ENCODE measurements around the gene PC. TPM values are rescaled to one million over a fixed set of nuclear protein-coding genes. Genes with fewer than 3 reads are reported as not detected.

PC gene
- total RNA-seq, 1 donor from 2014 or later = 47.4 TPM

GRCh38 chr11:66823700-66824099 is 134.5 kb downstream of the PC start:
- Mint-ChIP-seq H3K27me3 (ENCODE audit: unreplicated experiment) (no peaks in the 10 kb centered on the region), H3K4me1 (ENCODE audit: low read depth, unreplicated experiment) (no peaks in the 10 kb centered on the region), H3K4me3 (ENCODE audit: unreplicated experiment) (no peak overlapping the region), H3K36me3 (ENCODE audit: unreplicated experiment) (no peaks in the 10 kb centered on the region), H3K27ac (ENCODE audit: unreplicated experiment) (no peak overlapping the region), H3K9me3 (ENCODE audit: unreplicated experiment) (no peaks in the 10 kb centered on the region)
- TF ChIP-seq CTCF (IDR thresholded peaks at IDR 0.05; ENCODE audit: partially characterized antibody, unreplicated experiment) = no peak
- DNase-seq = no peak

GRCh38 chr11:66820901-66821300 is 137.3 kb downstream of the PC start:
- Mint-ChIP-seq H3K27me3 (ENCODE audit: unreplicated experiment) (no peaks in the 10 kb centered on the region), H3K9me3 (ENCODE audit: unreplicated experiment) (no peaks in the 10 kb centered on the region), H3K4me1 (ENCODE audit: low read depth, unreplicated experiment) (peaks cover 1% of the 10 kb centered on the region), H3K36me3 (ENCODE audit: unreplicated experiment) (no peaks in the 10 kb centered on the region), H3K4me3 (ENCODE audit: unreplicated experiment) (no peak overlapping the region), H3K27ac (ENCODE audit: unreplicated experiment) (no peak overlapping the region)
- no peak for TF ChIP-seq CTCF (IDR thresholded peaks at IDR 0.05; ENCODE audit: partially characterized antibody, unreplicated experiment)
- DNase-seq = no peak

GRCh38 chr11:66820381-66820780 is 137.8 kb downstream of the PC start:
- no peak for DNase-seq
- no peak overlapping the region for H3K27ac Mint-ChIP-seq (ENCODE audit: unreplicated experiment)
- TF ChIP-seq CTCF (IDR thresholded peaks at IDR 0.05; ENCODE audit: partially characterized antibody, unreplicated experiment) = no peak
- no peaks in the 10 kb centered on the region for H3K36me3 Mint-ChIP-seq (ENCODE audit: unreplicated experiment)
- H3K27me3 Mint-ChIP-seq (ENCODE audit: unreplicated experiment) = no peaks in the 10 kb centered on the region
- H3K4me1 Mint-ChIP-seq (ENCODE audit: low read depth, unreplicated experiment) = peaks cover 2% of the 10 kb centered on the region
- no peaks in the 10 kb centered on the region for H3K9me3 Mint-ChIP-seq (ENCODE audit: unreplicated experiment)
- H3K4me3 Mint-ChIP-seq (ENCODE audit: unreplicated experiment) = no peak overlapping the region

GRCh38 chr11:66818231-66818955 is 139.8 kb downstream of the PC start:
- H3K9me3 Mint-ChIP-seq (ENCODE audit: unreplicated experiment) = no peaks in the 10 kb centered on the region
- TF ChIP-seq CTCF (IDR thresholded peaks at IDR 0.05; ENCODE audit: partially characterized antibody, unreplicated experiment) = no peak
- peaks cover 4% of the 10 kb centered on the region for H3K36me3 Mint-ChIP-seq (ENCODE audit: unreplicated experiment)
- H3K27ac Mint-ChIP-seq (ENCODE audit: unreplicated experiment) = no peak overlapping the region
- no peak for DNase-seq
- H3K4me3 Mint-ChIP-seq (ENCODE audit: unreplicated experiment) = no peak overlapping the region
- H3K4me1 Mint-ChIP-seq (ENCODE audit: low read depth, unreplicated experiment) = peaks cover 2% of the 10 kb centered on the region
- no peaks in the 10 kb centered on the region for H3K27me3 Mint-ChIP-seq (ENCODE audit: unreplicated experiment)

- no peak for DNase-seq
- Mint-ChIP-seq H3K27me3 (ENCODE audit: unreplicated experiment) (no peaks in the 10 kb centered on the region), H3K4me1 (ENCODE audit: low read depth, unreplicated experiment) (peaks cover 2% of the 10 kb centered on the region), H3K27ac (ENCODE audit: unreplicated experiment) (no peak overlapping the region), H3K9me3 (ENCODE audit: unreplicated experiment) (no peaks in the 10 kb centered on the region), H3K4me3 (ENCODE audit: unreplicated experiment) (no peak overlapping the region), H3K36me3 (ENCODE audit: unreplicated experiment) (peaks cover 4% of the 10 kb centered on the region)
- TF ChIP-seq CTCF (IDR thresholded peaks at IDR 0.05; ENCODE audit: partially characterized antibody, unreplicated experiment) = no peak
Measured at GRCh38 chr11:66815646-66816045, 142.5 kb downstream of the PC start.

Data from glutamatergic neuron (in vitro differentiated cells).